Stimulated activated CD8-positive, alpha-beta memory T cell treated with anti-CD3 and anti-CD28 coated beads, Interleukin-4, amount 100 ng/mL, for 24 hours (primary cell): Measurements from ENCODE around the gene CTXND1.
A peak's percentile ranks its signal among the peaks of the same experiment; 100 is the strongest.

Experiments
- DNase-seq: peaks from one replicate; pipeline ENCODE4 v3.0.0-alpha.2; 2020; ENCODE audit warnings: low read depth

The CTXND1 gene

DNA sequence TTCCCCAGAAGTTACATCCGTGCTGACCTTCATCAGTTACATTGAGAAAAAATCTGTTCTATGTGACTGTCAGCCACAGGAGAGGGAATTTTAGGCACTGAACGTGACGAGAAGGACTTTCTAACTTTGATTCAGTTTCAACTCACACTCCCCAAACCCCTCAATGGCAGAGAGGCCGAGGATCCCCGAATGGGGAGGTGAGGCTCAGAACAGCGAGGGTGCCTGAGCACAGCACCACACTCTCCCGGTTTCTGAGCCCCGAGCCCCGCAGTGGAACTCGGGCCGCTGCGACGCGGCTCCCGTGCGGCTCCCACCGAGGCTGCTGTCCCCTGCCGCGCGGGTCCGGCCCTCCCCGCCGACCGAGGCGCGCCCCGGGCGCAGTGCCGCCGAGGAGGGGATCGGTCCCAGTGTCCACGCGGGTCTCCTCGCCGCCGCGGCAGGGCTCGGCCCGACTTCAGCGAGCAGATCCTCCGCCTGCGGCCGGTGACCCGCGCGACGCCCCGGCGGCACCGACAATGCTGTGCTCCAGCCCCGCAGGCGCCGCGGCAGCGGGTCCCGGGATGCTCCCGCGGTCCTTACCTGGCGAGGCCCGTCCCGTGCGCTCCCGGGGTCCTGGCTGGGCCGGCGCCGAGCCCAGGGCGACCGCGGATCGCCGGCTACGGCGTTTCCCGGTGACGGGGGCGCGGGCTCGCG, 439 bp downstream of the CTXND1 start:
- no peak for DNase-seq

DNA sequence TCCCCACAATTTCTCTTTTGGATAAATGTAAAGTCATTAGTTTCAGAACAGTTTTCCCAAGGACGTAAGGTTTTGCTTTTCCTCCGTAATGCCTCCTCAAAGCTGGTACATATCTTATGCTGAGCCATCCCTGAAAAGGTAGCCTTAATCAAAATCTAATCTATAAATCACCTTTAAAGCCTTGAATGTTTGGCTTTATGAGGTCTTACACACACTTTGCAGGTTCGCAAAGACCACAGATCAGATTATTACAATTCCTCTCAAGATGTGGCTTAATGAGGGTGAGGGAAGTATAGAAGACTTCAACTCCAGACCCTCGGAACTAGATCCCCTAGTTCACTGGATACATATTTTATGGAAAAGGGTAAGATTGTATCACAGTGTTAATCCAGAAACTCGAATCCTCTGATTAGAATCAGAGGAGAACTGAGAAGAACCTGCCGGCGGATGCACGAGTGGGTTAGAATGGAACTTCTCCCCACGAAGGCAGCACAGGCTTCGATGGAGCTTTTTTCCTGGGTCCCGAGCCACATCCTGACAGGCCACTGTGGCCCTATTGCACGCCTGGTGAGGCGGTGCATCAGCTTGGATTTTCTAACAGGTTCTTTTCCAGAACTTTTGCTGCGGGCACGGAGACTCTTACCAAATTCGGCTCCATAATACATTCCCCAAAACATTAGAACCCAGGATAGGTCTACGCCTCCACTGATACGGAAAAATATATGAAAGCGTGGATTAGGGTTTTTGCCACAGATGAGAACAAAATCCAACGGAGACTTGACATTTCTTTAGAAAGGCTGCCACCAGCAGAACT, 1.2 kb downstream of the CTXND1 start:
- DNase-seq = no peak

DNA sequence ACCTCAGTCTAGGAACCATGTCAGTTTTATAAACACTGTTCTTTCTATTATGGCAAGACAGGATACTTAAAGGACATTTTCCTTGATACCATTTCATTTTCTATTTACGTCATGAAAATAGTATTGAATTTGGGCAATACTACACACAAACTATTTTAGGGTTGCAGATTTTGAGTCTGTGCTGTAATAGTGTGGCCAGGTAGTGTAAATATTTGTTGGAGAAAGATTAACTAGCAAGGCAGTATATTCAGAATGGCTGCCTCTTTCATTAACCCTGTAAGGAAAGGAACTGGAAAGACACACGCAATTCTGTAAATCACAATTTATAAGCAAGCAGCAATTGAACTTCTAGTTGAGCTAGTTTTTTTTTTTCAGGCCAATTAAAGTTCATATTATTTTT, 2.0 kb downstream of the CTXND1 start:
- no peak for DNase-seq

DNA sequence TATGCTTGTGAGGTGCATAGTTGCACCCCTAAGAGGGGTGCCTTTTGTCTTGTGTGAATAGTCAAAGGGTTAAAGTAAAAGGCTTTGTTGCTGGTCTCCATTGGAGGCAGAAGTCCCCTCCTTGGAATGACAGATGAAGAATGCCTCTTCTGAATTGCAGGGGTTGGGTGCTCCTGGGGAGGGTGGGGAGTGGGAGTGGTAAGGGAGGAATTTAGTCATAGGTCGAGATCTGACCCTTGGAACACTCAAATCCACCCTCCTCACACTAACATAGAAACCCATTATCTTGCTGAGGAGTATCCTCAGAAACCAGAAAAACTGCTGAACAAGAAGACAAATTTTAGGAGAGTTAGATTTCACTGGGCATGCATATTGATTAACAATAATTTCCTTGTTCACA, 4.7 kb downstream of the CTXND1 start:
- no peak for DNase-seq

DNA sequence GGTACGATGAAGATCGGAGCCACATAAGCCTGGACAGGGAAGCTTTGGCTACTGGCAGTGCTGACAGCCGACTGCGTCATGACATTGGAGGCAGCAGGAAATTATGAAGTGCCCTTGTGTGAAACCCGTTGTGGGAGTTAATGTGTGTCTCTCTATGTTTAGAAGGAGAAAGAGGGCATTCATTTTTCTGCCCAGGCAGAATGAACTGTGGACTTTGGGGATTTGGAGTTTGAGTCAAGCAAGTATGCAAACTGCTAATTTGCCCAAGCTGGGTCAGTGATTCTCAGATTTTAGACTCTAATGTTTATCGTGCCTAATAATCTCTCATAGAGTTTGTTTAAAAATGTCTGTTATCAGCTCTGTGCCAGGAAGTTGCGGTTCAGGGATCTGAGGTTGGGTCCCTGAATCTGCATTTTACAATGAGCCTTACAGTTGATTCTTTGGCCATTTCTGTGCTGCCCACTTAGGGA, 5.6 kb downstream of the CTXND1 start:
- DNase-seq = no peak

DNA sequence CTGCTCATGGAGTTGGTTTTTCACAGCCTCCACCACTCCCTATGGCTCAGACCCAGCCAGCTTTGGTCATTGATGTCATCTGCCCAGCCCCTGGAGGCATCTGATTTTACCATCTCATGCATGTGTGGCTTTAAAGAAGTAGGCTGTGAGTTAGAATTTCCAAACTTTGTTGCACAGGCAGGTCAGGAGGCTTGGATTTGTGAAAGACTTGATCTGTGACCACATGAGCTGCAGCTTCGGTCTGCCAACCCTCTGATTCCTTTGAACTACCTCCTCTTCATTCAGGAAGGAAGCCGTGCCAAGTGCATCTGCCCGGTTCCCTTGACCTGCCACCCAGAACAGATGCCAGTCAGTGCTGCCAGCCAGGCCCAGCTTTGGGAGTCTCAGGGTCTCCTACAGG, 9.2 kb downstream of the CTXND1 start:
- DNase-seq = no peak

DNA sequence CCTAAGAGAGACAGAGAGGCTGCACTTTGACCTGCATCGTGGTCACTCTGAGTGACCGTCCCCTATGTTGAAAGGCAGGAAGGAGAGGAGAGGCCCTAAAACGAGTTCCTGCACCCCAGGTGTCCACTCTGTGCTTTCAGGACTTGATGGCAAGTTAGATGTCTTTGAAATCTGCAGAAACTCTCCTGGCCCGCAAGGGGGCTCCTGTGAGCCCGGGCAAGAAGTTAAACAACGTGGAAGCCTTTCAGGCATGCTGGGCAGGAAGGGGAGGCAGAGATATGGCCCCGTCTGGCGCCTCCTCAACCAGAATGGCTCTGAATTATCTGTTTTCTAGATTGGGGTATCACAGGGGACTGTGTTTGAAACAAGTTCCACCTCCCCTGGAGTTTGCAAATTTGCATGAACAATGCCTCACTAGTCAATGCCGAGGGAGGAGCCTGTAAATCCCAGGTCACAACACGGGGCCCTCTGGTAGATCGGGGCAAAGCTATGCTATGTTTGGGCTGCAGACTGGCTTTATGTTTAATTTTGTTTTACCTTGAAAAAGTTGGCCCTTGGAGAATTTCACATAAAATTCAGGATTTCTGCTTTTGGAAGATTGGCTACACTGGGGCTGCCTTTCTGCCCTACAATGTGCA, 9.8 kb downstream of the CTXND1 start:
- no peak for DNase-seq

DNA sequence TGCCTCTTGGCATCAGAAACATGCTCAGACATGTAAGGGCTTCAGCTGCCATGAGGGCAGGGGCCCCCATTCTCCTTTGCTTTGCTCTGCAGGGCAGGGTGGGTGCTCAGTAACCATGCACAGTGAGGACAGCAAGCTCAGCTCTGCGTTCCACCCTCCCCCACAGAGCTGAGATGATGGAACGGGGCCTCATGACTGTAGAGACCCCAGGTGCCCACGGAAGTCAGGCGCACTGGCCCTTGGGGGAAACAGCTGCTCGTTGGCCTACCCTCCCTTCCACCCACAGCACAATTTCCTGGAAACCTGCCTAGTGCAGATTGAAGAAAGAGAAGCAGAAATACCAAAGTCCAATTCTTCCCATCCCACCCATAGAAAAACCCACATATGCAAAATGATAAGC, 10.5 kb downstream of the CTXND1 start:
- no peak for DNase-seq

DNA sequence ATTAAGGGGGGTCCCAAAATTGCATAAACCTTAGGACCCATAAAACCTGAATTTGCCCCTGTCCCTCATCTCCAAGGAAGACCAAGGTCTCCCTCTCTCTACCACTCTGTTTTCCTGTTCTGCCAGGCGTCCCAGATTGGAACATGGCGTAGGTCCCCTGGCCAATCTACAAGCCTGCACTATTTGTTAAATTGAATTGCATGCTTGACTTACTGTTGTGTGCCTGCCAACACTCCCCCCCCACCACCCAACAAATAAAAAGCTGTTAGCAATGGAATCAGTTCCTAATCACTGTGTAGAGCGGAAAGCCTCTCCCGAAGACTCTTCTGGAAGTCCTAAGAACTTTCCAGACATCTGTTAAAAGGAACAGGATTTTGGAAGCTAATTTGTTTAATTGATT, 11.7 kb downstream of the CTXND1 start:
- DNase-seq = no peak

DNA sequence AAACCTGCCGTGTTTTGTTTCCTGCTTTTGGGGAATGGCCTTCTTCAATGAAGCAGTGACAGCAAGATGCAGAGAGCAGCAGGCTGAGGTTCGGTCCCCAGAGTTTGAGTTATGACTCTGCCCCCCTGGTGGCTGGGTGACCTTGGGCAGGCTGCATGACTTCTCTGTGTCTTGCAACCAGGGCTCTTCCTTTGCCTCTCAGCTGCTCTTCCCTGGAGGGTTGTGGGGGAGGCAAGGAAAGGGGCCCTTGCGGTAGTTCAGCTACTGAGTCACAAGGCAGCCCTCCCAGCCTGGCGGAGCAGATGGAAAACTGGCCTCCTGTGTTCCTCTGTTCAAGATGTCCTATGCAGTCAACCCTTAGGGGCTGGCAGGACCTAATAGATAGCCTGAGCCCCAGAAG, 17.1 kb downstream of the CTXND1 start:
- DNase-seq = peak; percentile 11

DNA sequence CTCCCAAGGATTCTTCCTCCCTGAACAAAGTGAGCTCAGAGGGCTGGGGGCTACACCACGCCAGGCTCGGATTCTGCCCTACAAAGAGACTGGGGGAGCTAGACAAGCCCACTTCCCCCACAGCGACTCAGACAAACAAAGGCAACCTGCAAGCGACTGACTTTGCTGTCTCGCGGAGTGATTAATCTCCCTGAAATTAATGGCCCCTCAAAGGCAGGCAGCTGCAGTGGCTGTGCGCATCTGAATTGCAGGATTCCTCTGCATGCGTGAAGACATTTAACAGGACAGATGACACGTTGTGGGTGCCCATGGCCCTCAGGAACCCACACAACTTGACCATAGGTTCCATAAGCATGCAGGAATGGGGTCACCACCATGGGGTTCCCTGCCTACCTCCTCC, 18.4 kb downstream of the CTXND1 start:
- no peak for DNase-seq

DNA sequence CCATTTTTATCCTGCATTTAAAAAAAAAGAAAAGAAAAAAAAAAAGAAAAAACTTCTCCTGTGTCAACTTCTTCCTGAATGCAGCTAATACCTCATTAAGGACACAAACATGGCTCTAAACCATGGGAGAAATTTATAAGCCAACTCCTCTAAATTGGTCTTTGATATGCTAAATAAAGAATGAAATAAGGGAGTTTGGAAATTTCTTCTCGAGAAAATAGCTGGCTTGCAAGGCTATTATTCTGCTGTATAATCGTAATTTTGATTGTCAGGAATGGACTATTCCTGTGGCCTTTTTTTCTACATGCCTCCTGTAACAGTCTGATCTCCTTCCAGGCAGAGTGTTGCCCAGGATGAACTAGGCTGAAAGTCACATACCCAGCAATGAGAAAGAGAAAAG, 20.6 kb downstream of the CTXND1 start:
- DNase-seq = no peak

DNA sequence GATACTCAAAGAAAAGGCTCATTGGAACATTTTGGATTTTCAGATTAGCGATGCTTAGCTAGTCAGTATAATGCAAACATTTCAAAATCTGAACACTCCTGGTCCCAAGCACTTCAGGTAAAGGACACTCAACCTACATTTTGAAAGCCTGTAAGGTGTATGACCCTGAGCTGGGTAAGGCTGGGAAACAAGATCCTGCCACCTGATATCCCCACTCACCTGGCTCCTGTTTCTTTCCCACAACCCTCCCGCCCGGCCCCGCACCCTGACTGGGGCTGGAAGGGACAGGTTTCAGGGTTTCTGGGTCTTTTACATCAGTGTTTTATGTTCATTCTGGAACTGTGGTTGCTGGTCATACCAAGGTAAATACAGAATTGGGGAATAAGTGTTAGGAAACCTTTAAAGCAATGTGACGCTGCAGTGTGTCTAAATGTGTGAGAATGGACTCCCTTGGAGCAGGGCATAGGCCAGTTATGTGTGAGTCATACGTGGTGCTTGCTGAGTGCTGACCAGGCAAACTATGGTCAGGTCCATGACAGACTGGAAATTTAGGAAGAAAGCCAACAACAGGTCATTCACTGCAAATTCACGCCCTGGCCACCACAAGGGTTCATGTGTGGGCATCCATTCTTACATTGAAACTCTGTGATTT, 22.9 kb downstream of the CTXND1 start:
- DNase-seq = no peak

DNA sequence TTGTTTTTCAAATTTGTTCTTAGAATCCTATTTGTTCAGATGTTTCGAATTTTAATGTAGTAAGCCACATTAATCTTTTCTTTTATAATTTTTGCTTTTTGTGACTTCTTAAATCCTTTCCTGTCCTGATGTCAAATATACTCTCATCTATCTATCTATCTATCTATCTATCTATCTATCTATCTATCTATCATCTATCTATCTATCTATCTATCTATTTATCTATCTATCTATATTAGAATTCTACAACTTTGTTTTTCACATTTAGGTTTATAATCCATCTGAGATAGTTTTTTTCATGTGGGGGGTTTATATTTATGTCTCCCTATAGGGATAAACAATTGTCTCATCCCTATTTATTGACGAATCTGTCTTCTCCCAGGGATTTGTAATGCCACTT, 32.1 kb downstream of the CTXND1 start:
- no peak for DNase-seq

DNA sequence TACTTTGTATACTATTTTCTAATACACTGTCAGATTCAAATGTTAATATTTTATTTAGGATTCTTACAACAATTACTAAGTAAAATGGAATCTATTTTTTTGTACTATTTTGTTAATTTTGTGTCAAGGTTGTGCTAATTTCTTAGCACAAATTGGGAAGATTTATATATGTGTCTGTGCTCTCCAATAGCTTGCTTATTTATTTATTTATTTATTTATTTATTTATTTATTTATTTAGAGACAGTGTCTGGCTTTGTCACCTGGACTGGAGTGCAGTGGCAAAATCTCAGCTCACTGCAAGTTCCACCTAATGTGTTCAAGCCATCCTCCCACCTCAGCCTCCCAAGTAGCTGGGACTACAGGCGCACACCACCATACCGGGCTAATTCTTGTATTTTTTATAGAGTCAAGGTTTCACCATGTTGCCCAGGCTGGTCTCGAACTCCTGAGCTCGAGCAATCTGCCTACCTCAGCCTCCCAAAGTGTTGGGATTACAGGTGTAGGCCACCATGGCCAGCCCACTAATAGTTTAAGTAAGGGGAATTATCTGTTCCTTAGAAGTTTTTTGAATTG, 34.6 kb downstream of the CTXND1 start:
- no peak for DNase-seq

DNA sequence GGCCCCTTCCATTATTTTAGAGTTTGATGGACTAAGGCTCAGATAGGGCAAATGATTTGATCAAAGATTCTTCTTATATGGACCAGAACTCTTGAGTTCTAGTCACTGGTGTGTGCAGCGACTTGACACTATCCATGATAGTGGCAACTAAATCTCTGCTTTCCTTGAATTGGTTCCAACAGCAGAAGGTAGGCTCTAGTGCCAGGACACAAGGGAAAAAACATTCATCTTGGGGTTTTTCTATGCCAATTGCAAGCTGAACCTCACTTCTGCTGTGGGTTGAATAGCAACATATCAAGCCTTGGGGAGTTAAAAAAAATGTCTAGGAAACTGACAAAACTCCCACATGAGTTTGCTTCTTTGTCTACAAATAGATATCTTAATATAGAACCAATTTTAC, 35.1 kb downstream of the CTXND1 start:
- DNase-seq = no peak

DNA sequence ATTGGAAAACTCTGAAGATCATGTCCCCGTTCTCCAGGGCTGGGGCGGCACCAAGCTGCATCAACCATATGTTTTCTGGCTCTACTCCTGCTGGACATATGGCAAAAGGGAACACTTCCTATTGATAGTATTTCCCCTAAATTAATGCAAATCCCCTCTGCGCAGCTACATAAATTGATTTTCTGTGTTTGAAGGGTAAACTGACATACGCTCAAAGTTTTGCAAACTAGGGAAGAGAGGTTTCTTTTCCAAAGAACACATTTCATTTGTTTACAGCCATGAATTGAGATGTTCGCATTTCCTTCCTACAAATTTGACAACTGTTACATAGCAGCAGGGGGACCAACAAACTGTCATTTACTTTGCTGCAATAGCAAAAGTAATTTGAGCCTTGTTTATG, 35.9 kb downstream of the CTXND1 start:
- no peak for DNase-seq

DNA sequence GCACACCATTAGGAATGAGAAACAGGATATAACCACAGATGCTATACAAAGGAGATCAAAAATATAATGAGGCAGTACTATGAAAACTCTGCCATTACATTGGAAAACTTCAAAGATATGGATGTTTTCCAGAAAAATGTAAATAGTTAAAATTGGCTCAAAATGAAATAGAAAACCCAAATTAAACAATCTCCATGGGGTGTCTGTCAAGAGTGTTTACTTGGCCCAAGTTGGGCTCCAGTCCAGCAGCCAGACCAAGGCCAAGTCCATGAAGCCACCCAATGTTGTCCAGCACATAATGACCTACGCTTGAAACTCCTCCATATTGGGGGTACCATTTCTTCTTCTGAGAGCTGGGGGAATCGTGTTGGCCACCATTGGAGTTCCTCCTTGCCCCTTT, 37.1 kb downstream of the CTXND1 start:
- DNase-seq = no peak

DNA sequence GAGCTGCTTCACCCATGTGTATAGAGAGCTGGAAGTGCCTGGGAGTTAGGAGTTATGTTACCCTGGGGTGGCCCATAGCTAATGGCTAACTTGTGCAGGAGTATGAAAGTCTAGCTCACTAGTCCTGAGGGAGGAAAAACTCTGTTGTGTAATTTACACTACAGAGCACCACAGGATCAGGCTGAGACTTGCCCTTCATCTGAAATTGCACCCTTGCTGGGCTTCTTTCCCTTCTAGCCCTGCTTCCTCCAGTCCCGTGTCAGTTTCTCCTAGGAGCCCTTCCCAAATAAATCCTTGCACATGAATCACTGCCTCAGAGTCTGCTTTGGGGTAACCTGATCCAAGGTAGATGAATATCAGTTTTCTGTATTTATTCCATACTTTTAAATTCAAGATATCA, 40.0 kb downstream of the CTXND1 start:
- DNase-seq = no peak

DNA sequence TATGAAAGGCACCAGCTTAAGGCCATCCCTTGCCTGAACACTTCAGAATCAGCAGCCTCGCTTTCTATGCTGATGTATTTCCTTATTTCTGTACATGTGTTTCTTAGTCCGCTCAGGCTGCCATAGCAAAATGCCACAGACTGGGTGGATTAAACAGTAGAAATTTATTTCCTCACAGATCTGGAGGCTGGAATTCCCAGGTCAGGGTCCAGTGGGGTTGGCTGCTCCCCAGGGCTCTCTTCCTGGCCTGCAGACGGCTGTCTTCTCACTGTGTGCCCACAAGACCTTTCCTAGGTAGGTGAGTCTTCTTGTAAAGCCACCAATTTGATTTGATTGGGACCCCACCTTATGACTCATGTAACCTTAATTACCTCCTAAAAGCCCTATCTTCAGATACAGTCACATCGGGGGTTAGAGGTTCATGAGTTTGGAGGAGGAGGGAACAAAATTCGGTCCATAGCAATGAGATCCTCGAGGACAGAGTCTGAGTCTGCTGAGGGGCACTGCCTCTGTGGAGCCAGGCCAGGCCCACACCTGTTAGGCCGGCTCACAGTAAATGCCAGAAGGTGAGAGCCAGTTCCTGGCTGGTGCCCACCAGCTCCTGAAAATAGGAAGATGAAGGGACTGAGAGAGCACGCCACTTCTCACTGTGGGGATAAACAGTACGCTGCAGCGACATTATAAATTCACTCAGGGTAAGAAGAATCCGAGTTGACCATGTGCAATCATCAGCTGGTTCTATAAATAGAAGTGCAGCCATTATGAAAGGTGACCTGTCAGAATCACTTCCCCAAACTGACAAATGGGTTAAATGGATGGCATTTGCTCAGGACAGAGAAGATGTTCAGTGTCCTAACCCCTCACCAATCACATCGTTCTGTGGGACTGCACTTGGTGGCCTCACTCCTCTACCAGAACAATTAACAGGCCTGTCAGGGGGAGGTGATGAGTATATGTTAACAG, 41.1 kb downstream of the CTXND1 start:
- DNase-seq = no peak
